HG02870 (cell line): ENCODE measurements around the gene FRZB.
"Not testable (repeated sequence)": the region's sequence is repeated elsewhere in the genome, so short reads cannot be mapped to it uniquely, and the experiment has no call there.

Experiments used
- ATAC-seq: cut with Tn5 transposase; IDR thresholded peaks from one replicate; pipeline ENCODE4 v1.9.1; 2021; ENCODE audit warnings: mild to moderate bottlenecking, moderate library complexity; ENCODE audit not compliant: unreplicated experiment

FRZB gene

DNA sequence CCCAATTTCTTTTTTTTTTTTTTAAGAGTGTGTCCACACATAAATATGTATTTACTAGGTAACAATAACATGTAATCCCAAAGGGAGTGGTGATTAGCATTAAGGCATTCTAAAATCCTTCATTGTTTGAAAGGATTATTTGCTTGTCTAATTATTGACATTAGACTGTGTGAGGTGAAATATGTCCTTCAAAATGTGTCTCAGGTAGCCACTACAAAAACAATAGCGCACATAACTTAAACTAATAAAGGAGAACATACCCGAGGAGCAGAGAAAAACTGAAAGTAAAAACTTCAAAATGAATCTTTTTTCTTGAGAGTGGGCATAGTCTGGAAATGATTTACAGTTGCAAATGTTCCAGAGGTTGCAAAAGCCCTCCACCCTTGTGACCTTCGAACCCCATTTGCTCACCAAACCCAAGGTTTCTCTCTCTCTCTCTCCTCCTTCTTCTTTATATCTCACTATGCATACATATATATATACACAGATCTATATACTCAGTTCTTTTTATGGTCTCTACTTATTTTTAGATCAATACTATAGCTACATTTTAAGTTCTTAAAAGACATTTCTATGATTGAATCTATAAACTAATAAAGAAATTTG, 24.4 kb upstream of the FRZB start:
- ATAC-seq, result no peak

DNA sequence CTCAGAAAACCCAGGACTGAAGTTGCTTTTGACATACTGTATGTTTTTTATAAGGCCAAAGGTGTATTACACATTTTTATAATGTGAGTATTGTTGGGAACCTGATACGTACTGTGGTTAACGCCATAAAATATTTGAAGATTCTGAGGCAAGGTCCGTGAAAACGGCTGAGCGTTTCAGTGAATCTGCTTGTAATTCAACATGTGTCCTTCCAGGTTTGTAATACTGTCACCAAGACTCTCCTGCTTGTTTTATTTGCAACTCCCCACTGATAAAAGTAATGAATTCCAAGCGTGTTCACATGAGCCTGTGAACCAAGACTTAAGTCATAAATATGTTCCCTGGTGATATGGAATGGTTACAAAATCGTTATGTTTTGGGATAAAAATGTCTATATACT, 23.9 kb upstream of the FRZB start:
- no peak for ATAC-seq

DNA sequence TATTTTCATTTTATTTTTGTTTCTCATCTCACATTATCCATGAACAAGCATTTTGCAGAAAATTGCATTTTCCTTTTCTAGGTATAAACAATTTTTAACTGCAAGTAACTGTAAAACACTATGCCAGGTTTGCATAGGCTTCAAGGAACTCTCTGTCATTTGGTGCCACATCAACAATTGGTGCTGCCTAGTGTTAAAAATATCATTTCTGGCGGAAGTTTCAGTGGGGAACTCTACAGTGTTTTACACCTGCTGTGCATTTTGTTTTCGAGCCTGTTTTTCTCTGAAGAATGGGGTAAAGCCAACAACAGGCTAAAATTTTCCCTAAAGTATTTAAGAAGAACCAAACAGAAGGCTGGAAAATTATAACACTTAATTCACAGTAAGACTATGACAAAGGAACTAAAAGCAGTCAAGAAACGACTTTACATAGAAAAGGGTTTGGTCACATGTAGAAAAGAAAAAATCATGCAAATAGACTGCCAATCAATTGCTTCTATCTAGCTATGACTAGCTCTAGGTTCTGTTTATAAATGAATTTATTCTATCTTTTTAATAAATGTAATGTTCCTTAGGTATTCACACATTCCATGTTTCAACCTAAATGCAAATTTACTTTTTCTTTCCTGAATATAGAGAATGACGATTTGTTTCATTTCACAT, 21.4 kb upstream of the FRZB start:
- ATAC-seq, result no peak

DNA sequence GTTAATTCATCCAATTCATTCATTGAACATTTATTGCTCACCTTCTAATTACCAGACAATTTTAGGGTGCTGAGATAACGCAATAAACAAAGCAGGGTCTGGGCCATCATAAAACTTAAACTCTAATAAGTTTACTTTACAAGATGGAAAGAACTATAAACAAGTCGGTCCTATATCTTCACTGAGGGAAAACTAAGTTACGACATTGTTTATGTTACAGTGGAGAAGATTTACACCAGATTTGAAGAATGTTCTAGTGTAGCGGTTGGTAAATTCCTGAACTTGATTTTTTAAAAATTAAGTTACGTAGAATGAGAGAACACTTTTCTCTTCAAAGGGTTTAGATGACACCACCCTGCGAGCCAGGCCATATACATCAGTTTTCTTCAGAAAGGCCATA, 20.7 kb upstream of the FRZB start:
- ATAC-seq, result no peak

DNA sequence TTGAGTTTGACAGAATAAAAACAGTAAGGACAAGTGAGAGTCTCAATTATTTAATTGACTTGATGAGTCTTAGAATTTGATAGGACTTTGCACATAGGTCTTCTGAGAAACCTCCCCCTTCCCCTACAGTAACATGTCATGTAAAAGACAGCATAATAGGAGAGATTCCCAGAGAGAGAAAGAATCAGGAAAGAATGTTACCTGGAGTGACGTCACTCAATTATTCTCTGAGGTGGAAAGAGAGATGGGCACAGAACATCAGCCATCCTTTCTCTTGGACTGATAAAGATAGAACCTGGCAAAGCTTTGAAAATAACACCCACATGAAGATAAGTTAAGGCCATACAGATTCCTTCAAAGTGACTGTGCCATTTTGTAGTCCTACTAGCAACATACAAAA, 19.3 kb upstream of the FRZB start:
- ATAC-seq, result no peak

DNA sequence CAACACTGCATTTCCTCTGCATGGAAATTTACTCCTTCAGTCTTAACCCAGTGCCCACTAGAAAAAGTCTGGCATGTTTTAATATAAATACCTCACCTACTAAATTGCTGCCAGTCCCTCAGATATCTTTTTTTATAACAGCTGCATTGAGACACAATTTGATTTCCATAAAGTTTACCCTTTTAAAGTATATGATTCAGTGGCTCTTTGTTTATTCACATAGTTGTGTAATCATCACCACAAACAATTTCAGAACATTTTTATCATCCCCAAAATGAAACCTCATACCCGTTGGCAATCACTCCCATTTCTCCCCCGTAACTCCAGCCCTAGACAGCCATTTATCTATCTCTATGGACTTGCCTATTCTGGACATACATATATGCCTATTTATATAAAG, 17.0 kb upstream of the FRZB start:
- no peak for ATAC-seq

DNA sequence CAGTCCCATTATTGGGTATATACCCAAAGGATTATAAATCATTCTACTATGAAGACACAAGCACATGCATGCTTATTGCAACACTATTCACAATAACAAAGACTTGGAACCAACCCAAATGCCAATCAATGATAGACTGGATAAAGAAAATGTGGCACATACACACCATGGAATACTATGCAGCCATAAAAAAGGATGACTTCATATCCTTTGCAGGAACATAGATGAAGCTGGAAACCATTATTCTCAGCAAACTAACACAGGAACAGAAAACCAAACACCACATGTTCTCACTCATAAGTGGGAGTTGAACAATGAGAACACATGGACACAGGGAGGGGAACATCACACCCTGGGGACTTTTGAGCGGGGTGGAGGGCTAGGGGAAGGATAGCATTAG, 13.7 kb upstream of the FRZB start:
- ATAC-seq, result not testable (repeated sequence)

DNA sequence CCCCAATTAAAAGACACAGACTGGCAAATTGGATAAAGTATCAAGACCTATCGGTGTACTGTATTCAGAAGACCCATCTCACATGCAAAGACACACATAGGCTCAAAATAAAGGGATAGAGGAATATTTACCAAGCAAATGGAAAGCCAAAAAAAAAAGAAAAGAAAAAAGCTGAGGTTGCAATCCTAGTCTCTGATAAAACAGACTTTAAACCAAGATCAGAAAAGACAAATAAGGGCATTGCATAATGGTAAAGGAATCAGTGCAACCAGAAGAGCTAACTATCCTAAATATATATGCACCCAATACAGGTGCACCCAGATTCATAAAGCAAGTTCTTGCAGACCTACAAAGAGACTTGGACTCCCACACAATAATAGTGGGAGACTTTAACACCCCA, 10.2 kb upstream of the FRZB start:
- ATAC-seq, result not testable (repeated sequence)

DNA sequence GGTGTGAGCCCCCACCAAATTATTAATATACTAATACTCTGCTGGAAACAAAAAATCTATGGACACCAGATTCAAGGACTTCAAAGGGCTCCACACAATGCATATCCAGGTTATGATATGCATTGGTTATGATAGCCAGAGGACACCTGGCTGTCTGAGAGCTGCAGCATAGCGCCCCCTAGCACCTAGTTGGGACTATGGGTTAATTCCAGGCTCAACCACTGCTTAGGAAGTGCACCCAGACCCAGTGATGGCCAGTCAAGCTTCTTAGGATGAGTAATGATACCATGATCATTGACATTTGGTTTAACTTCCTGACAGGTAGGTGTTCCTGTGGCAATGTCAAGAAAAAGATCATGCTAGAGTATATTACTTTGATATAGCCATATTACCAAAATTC, 3.8 kb upstream of the FRZB start:
- no peak for ATAC-seq

DNA sequence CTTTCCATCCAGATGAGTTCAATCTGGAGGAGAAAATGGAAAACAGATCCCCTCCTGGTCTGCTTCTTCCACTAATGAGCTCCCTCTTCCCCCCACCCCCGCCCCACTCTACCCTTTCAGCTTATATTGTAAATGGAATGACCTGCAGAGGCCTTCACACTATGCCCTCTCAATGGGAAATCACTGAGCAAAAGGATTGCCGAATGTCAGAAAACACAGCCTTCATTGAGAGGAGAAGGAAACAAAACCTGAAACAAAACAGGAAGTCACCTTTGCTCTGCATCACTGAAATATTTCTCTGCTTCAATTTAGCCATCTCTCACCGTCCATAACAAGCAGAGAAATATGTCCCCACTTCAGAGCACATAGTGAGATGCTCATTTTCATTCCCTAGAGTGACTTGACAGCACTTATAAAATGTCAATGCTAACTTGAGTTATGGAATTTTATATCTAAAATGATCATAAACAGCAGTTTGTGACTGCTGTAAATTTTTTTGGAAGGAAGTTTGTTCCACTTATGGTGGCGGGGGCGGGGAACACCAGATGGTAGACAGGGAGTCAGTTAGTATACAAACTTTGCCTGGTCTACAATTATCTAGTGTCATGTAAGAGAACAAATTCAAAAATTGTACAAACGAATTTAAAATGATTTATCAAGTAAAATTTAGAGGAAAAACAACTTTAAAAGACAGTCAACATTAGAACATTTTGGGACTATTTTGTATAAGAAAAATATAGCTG, 1.8 kb upstream of the FRZB start:
- ATAC-seq, result no peak

DNA sequence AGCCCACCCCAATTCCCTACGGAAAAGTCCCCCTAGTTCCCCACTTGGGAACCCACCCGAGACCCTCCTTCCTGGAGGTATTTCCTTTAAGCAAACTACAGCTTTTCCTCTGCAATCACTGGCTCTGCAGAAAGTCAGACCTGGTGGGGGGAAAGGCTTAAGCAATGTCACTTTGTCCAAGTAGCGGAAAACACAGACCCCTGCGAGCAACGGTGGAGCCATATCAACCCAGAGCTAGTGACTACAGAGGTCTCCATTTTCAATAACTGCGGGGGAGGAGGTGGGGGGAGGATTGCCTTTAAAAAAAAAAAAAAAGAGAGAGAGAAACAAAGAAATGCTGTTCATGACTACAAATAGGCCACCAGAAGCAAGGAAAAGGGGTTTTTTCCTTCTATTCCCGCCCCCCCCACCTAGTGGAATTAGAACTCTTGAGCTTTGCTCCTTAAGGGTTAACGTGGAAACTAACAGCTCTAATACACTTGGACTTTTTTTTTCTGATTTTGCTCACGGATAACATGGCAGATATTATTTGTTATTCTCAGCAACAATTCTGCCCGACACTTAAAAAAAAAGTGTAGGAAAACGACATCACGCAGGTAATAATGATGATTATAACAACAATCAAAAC, 1.1 kb upstream of the FRZB start:
- ATAC-seq, result no peak

DNA sequence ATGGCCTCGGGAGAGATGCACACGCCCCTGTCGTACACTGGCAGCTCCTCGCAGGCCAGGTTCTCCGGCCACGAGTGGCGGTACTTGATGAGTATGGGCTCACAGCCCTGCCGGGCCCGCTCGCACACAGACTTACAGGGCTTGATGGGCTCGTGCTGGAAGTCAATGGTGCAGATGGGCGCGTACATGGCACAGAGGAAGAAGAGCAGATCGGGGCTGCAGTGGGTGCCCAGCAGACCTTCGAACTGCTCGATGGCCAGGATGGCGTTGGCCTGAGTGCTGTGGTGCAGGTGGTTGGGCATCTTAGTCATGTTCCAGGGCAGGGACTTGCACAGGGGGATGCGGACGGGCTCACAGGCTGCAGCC, 359 bp downstream of the FRZB start:
- ATAC-seq, result no peak

DNA sequence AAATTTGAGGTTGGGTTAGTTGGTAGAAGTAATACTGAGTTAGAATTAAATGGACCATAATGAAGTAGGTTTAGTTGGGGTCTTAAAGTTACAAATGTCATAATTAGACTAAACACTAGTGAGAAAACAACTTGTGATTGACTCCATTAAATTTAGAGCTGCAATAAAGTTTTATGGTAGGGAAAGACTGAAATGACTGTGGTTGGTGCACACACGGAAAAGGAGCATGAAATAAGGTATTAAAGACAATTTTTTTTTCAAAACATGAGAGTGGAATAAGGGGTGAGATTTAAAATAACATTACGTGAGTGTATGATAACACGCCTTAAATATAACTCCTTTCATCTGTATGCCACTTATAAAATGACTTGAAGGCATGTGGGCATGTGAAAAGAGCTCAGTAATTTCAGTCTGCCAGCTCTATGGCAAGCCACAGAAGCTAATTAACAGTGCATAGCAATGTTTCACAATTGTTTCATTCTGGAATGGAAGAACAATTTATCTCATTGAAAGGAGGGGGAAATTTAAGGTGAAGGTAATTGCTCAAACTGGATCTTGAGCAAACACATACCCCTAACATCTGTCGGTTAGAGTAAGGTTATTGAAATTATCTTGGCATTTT, 1.4 kb downstream of the FRZB start:
- ATAC-seq, result no peak

DNA sequence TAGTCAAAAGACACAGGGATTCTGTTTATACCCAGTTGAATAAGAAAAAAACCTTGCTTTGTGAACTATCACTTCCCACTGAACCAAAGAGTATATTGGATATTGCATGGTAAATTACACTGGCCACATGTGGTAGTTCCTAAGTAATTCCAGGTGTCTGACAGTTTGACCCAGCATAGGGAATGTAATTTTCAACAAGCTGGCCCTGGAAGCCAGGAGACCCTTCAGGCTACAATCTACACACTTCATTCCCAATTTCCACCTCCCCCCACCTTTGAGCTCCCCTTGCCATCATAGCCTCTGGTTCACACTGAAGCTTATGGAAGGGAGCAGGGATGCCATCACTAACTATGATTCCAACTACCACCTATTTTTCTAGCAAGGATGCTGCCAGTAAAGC, 2.8 kb downstream of the FRZB start:
- ATAC-seq, result no peak

DNA sequence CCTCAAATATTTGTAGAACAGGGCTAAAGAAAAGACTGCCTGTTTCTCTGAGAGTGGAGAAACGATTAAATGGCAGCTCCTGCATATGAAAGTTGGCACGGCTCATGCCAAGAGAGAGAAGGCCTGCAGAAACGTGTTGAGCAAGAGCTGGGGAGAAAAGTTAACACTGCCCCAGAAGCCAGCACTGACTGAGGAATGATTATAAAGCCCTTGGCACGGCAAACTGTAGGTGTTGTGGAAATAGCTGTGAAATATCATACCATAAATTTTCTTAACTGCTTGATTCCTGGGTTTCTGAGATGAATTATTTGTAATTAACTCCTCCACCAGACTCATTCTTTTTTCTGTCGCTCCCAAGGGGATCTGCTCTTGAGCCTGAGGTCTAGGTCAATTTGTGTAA, 4.3 kb downstream of the FRZB start:
- ATAC-seq, result no peak

DNA sequence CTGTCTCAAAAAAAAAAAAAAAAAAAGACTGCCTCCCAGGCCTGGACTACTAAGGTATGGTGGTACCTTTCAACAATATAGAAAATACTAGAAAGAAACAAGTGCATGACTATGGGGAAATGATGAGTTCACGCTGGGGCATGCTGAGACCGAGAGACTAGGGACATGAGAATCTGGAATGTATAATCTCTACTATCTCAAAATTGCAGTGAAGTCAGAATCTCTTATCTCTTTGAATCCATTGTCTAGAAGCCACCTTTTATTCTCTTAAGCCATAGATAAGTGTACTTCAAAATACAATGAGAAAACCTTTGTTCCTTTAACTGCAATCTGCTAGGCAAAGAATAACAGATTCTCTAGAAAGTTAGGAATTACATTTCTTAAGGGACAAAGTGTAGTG, 5.6 kb downstream of the FRZB start:
- ATAC-seq, result no peak

DNA sequence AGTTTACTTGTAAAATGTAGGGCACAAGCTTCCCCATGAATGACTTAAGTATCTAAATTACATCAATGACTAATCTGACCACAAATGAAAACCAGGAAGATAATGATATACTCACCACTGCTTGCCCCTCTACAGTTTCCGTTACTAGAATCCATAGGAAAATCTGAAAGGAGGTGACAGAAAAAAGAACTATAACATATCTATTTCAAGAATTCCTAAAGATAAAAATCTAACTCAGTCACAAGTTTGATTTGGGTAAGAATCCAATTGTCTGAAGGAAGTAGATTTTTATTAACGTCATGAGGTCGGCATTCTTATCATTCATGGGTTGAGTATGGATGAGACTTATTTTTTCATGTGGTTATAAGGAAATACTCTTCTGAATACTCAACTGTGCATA, 7.8 kb downstream of the FRZB start:
- ATAC-seq, result no peak

DNA sequence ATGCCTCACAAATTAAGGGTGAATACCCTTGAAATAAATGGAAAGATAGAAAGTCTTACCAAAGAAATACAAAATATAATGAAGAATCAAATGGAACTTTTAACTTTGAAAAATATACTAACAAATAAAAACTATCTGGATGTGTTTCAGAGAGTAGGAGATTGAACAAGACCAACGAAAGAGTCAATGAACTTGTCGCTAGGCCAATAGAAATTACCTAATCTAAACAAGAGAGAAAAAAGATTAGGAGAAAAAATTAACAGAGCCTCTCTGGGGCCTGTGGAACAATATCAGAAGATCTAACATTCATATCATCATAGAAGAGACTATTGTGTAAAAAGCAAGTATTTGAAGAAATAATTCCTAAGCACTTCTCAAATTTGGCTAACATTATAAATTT, 11.1 kb downstream of the FRZB start:
- no peak for ATAC-seq

DNA sequence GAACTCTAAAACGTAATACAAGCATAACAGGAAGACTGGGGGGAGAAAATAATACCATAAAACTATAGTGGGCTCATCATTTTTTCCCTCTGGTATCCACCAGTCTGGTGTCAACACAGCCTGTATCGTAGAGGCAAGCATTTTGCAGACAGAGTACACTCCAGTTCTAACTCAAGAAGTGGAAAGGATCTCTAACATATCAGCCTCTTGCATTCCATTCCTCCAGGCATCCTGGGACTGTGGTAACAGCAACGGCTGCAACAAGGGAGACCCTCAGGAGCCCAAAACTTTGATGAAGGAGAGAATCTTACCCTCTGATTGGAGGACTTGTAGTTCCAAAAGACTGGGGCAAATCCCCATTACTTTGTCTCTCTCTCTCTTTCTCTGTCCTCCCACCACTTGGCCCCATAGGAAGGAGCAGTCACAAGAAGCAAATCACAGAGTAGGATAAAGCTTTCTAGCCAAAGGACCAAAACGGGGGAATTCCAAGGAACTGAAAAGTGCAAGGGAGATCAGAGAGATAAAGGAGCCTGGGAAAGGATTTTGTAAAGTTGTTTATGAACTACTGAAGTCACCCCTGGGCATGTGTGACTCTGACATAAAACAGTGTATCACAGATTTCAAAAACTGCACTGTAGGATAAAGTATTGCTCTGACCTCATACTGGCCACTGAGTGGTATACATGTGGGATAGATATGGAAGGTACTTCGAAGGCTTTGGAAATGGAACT, 11.9 kb downstream of the FRZB start:
- ATAC-seq, result no peak

DNA sequence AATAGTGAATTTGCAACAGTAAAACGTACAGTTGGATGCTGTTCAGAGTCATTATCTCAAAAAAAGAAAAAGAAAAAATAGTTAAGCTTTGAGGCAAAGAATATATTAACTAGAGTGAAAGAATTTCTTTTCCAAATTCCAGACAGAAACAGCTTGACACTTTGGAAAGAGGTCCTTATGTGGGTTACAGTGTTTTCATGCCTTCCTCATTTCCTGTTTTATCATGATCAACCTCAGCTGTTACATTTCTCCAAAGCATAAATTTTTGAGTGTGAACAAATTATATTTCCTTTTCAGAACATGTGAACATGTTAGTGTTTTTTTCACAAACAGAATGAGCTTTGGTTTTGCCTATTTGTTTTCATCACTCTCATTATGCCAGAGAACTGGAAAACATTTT, 13.6 kb downstream of the FRZB start:
- no peak for ATAC-seq

DNA sequence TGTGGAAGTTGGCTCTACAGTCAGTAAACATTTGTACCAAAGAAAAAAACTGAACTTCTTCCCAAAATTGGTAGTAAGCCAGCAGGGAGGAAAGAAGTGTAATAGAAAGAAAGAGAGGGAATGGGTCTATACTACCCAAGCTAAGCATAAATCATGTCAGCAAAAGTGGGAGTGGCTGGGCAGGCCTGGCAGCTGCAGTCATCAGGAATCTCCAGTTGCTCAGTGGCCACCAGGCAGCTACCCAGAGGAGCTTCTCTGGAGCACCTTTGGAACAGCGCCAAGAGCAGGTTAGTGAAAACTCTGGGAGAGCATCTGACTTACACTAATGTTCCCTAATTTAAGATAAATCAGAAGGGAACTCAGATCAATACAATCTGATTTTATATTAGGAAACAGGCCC, 14.3 kb downstream of the FRZB start:
- ATAC-seq, result no peak
